ENCODE results near the gene ABCA2.
"Not testable (repeated sequence)": the region's sequence is repeated elsewhere in the genome, so short reads cannot be mapped to it uniquely, and the experiment has no call there.

Gene ABCA2

GRCh38 chr9:137064027-137064879 lies 36.2 kb upstream of the ABCA2 start:
- peak; percentile 66 for DNase-seq

GRCh38 chr9:137063311-137064026 lies 35.4 kb upstream of the ABCA2 start:
- no peak for DNase-seq

GRCh38 chr9:137062798-137063197 lies 34.8 kb upstream of the ABCA2 start:
- not testable (repeated sequence) for DNase-seq

DNA sequence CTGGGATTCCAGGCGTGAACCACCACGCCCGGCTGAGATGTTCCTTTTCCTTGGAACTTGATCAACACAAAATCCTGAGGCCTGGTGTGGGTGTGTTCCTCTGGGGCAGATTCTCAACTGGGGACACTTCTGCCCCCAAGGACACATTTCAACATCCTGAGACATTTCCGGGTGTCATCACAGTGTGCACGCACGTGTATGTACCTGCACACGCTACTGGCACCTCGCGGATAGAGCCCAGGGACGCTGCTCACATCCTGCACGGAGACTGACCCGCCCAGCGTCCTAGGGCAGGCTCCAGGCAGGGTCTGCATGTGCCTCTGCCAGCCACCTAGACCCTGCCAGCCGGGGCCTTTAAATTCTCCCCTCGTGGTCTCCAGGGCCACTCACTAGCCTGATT lies 34.3 kb upstream of the ABCA2 start:
- no peak for DNase-seq

- no peak for DNase-seq
These were observed 30.6 kb upstream of the ABCA2 start for GRCh38 chr9:137058521-137059234.

DNA sequence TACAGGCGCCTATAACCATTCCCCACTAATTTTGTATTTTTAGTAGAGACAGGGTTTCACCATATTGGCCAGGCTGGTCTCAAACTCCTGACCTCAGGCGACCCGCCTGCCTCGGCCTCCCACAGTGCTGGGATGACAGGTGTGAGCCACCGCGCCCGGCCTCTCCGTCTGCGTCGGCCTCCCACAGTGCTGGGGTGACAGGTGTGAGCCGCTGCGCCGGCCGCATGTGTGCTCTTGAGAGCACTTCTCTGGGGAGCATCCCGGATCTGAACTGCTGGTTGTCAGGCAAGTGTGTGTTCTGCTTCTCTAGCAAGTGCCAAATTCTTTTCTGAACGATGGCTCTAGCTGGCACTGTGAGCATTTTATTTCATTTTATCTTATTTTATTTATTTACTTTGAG lies 29.5 kb upstream of the ABCA2 start:
- no peak for DNase-seq

GRCh38 chr9:137056739-137057415 lies 28.8 kb upstream of the ABCA2 start:
- no peak for DNase-seq

- DNase-seq, result no peak
These were observed 27.6 kb upstream of the ABCA2 start for GRCh38 chr9:137055385-137056364.

GRCh38 chr9:137054932-137055384 lies 26.9 kb upstream of the ABCA2 start:
- DNase-seq, result no peak

DNA sequence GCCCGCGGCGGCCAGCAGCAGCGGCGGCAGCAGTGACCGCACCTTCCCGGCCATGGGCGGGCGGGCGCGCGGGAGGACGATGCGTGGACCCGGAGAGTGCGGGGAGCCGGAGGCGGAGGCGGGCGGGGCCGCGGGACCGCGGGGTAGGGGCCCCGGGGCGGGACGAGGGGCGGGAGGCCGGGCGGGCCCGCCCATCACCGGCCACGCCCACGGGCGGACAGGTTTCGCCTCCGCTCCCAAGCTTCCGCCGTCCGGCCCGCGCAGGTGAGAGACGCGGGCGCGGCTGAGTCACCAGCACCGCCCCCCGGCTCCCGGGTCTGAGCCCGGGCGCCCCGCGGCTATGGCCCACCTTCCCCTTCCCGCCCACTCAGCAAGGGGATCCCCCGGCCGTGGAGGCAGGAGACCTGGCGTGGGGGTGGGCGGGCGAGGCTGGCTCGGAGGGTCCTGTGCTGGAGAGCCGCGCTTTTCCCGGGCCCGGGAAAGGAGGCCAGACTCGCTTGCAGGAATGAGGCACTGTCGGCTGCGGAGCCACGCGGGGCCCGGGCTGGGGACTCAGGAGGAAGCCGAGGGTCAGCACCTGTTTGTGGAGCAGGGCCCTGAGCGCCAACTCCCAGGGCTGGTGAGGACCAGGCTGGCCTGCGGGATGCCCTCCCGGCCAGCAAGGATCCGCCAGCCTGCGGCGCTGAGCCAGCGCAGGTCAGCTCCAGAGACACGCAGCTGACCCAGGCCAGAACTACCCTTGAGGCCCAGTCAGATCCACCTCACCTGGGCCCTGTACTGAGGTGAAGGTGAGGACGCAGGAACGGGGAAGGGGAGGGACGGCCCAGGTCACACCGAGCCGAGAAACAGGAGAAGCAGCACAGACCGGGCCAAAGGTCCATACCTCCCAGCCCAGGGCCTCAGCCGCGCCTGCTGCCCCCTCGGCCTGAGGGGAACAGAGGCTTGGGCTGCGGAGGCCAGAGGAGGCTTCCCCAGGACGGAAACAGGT lies 26.2 kb upstream of the ABCA2 start, which contains the start of gene ENTPD2:
Gene ENTPD2, minus strand, starts transcription at position 118 of the 988 bp plus-strand sequence. Its CDS starts 64 bp downstream, at position 54.
- no peak for DNase-seq

DNA sequence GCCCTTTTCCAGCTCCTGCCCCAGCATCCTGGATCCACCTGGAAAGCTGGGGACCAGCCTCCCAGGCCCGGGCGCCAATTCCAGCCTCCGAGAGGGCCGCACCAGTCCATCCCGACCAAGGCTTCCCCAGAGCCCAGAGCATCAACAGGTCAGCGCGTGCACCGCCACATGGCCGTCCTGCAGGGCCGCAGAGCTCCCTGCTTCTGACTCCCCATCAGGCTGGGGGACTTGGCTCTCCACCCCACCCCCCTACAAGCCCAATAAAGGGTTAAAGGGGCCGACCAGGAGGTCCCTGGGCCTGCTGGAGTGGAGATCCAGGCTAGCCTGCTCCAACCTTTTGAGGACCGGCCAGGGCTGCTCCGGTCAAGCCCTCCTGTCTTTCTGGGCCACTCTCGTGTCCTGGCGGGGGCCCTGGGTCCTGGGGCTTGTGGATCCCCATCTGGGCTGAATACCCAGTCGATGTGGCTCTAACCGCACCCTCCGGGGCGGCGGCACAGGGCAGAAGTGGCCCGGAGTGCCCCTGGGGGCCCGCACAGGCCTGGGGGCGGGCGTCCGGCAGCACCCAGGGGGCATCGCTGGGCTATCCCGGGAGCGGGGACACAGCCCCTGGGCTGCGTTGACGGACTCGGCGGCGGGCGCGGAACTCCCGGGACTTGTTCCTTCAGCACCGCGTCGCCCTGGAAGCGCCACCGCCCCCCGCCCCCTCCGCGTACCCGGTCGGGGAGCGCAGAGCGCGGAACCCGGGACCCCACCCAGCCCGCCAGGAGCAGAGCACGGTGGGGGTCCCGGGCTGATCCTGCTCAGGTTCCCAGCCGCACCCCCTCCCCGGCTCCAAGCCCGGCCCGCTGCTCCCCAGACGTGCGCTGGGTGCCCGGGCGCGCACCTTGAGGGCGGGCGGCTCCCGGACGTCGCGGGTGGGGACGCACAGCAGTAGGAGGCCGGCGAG lies 25.2 kb upstream of the ABCA2 start:
- DNase-seq, result no peak

DNA sequence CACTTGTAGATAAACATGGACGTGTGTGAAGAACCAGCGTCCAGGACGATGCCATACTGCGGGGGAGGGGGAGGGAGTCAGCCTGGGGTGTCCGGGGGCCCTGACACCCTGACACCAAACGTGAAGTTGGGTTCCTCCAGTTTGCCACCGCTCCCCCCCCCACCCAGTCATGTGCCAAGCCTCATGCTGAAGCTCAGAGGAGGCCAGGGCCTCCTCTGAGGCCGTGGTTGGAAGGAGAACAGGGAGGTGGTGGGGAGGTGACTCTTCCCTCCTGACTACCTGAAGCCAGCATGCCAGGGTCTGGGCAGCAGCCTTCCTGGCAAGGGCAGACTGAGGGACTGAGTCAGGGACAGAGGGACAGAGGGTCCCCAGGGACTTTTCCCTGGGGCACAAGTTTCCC lies 24.3 kb upstream of the ABCA2 start:
- DNase-seq, result no peak

- no peak for DNase-seq
These were observed 23.2 kb upstream of the ABCA2 start for GRCh38 chr9:137051145-137051724.

DNA sequence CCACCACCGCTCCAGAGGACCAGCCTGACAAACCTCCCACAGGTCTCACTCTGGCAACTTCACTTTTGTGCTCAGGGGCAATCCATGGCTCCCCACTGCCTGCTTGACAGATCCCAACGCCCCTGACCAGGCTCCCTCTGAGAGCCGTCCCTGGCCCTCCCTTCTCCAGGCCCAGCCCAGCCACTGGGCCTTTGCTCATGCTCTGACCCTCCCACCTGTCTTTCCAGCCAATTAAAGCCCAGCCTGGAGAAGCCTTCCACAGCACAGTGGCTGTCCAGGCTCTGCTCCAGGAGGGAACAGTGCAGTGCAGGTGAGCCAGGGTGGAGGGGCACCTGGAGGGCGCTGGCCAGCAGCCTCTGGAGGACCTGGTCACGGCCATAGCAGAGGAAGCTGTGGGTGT lies 22.5 kb upstream of the ABCA2 start:
- no peak for DNase-seq

DNA sequence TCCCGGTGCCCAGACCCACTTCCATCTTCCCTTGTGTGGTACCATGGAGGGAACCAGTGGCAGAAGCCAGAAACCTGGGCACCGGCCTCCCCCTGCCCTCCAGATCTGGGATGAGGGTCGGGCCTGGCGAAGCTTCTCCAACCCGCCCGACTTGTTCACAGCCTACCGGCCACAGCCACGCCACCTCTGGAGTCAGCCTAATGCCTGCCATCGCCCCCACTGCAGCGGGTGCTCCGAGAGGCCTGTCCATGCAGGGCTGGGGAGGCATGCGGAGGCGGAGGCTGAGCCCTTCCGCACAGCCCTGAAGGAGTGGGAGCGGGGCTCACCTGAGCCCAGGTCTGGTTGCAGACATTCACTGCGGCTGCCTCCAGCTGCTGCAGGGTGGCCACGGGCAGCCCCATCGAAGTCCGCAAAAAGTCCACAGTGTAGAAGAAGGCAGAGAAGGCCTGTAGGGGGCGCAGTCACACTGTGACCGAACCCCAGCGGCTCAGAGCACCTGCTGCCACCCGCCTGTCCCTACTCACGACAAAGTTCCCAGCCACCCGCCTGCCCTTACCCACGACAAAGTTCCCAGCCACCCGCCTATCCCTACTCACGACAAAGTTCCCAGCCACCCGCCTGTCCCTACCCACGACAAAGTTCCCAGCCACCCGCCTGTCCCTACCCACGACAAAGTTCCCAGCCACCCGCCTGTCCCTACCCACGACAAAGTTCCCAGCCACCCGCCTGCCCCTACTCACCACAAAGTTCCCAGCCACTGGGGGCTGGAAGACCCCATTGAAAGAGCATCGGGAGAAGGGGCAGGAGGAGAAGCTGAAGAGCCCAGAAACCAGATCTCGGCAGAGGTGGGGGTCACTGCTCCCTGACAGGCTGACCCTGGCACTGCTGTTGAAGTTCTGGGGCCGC lies 21.8 kb upstream of the ABCA2 start:
- DNase-seq, result peak; percentile 91

DNA sequence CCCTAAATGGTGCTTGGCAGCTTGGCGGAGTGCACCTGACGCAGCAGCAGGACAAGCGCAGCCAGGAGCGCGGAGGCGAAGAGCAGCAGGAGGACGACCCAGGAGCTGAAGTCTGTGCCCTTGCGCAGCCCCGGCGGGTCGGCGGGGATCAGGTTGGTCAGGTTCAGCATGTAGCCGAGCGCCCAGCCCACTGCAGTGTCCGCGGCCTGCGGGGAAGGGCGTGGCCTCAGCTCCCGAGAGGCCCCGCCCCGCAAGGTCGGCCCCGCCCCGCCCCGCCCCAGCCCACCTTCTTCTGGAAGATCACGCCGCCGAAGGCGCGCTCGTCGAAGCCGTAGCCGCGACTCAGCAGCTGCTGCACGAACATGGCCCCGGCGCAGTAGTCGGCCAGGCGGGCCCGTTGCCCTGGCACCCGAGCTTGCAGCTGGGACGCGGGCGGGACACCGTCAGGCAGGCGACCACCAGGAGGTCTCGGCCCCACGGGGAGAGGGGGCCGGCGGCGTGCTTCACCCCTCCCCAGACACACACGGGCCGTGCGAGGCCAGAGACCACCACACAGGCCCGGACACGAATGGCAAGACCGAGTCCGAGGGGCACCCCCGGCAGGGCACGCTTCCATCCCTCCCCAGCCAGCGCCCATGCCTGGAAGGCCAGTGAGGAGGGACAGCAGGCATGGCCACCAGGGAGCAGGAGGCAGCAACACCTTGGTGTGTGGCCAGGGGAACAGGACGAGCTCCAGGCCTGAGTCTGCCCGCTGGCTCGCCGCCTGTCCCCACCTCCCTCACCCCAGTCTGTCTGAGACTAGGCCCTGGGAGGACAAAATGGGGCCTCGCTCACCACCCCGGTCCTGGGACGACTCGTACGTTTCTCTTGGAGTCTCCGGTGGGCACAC lies 20.9 kb upstream of the ABCA2 start:
- peak; percentile 34 for DNase-seq
